Vagina (tissue), 2 donors: Measurements from ENCODE around the gene VPS11. TPM values are rescaled to one million over a fixed set of nuclear protein-coding genes. Genes with fewer than 3 reads are reported as not detected.

ENCODE experiments used
- DNase-seq, 2 donors: peaks; one replicate each; pipeline ENCODE4 v3.0.0-alpha.2; 2017; ENCODE audit errors: extremely low spot score in 2 of 2
- H3K27ac ChIP-seq: fragments of 200-600 bp; sonication (generic); one replicate; pipeline ENCODE4 v1.5.1; 2019
- H3K27me3 ChIP-seq: fragments of 200-600 bp; sonication (generic); one replicate; pipeline ENCODE4 v1.5.1; 2019
- H3K36me3 ChIP-seq, 2 donors: fragments of 200-600 bp; sonication (generic); one replicate each; pipeline ENCODE4 v1.5.1; 2017 to 2019
- H3K4me1 ChIP-seq: fragments of 200-600 bp; sonication (generic); one replicate; pipeline ENCODE4 v1.5.1; 2019
- H3K4me3 ChIP-seq, 2 donors: fragments of 200-600 bp; sonication (generic); 1 replicate in 1 of 2; 2 replicates in 1 of 2; pipeline ENCODE4 v1.5.1; 2016 to 2019
- H3K9me3 ChIP-seq: fragments of 200-600 bp; sonication (generic); one replicate; pipeline ENCODE4 v1.5.1; 2019
- CTCF ChIP-seq, 3 experiments: fragments of 450-650 bp in 2 of 3; fragments of 200-600 bp in 1 of 3; sonication (generic) in 1 of 3; IDR thresholded peaks; one replicate each; pipeline ENCODE4 v1.5.1; 2017 to 2019; ENCODE audit warnings: antibody characterized with exemption in 3 of 3, mild to moderate bottlenecking in 2 of 3, moderate library complexity in 2 of 3
- POLR2A ChIP-seq, 2 donors: fragments of 450-650 bp; IDR thresholded peaks; one replicate each; pipeline ENCODE4 v1.6.1; 2017; ENCODE audit warnings: antibody characterized with exemption in 2 of 2, mild to moderate bottlenecking in 2 of 2, moderate library complexity in 2 of 2
- POLR2AphosphoS5 ChIP-seq, 2 donors: sonication (generic); formaldehyde crosslinking; IDR thresholded peaks; one replicate each; pipeline ENCODE4 v1.9.0; 2017; ENCODE audit warnings: antibody characterized with exemption in 2 of 2, mild to moderate bottlenecking in 2 of 2, low read depth in 1 of 2; ENCODE audit not compliant: insufficient read depth in 1 of 2
- intact Hi-C: fragments of 100-400 bp; cut with DNase I; formaldehyde crosslinking; loops from one replicate; pipeline ENCODE4 v1.15.1; 2023
- total RNA-seq: library from RNA; depleted of rRNA; stranded (reverse); fragments of >200 nt; gene quantifications from one replicate; pipeline ENCODE4 v1.2.3, GENCODE V29; 2016

The VPS11 gene
- total RNA-seq, 1 donor from 2014 or later = 56.0 TPM

- intact Hi-C loops = no loop called here
- no peaks in the 10 kb centered on the region for H3K9me3 ChIP-seq
- H3K4me1 ChIP-seq = peaks cover 25% of the 10 kb centered on the region
- no peak for DNase-seq
- no peak overlapping the region for H3K27ac ChIP-seq
- no peak overlapping the region for H3K4me3 ChIP-seq
- TF ChIP-seq CTCF (IDR thresholded peaks at IDR 0.05) (no peak), POLR2AphosphoS5 (IDR thresholded peaks at IDR 0.05; ENCODE audit: insufficient read depth in 1 of 2, low read depth in 1 of 2) (no peak), POLR2A (IDR thresholded peaks at IDR 0.05) (no peak)
- H3K27me3 ChIP-seq = no peaks in the 10 kb centered on the region
- peaks cover 0 to 44% of the 10 kb centered on the region in 2 donors for H3K36me3 ChIP-seq
Measured at GRCh38 chr11:119026970-119027369, 40.6 kb upstream of the VPS11 start.

- Histone ChIP-seq H3K27me3 (no peaks in the 10 kb centered on the region), H3K4me1 (peaks cover 25% of the 10 kb centered on the region), H3K4me3 (no peak overlapping the region), H3K27ac (no peak overlapping the region), H3K9me3 (no peaks in the 10 kb centered on the region), H3K36me3 (peaks cover 0 to 36% of the 10 kb centered on the region in 2 donors)
- intact Hi-C loops = no loop called here
- DNase-seq = no peak
- no peak for TF ChIP-seq CTCF (IDR thresholded peaks at IDR 0.05)
- no peak for TF ChIP-seq POLR2A (IDR thresholded peaks at IDR 0.05)
- TF ChIP-seq POLR2AphosphoS5 (IDR thresholded peaks at IDR 0.05; ENCODE audit: insufficient read depth in 1 of 2, low read depth in 1 of 2) = no peak
Measured at GRCh38 chr11:119027561-119028345, 39.9 kb upstream of the VPS11 start.

- Histone ChIP-seq H3K9me3 (no peaks in the 10 kb centered on the region), H3K36me3 (peaks cover 0 to 29% of the 10 kb centered on the region in 2 donors), H3K4me3 (no peak overlapping the region), H3K27ac (no peak overlapping the region), H3K27me3 (no peaks in the 10 kb centered on the region), H3K4me1 (peaks cover 25% of the 10 kb centered on the region)
- no peak for DNase-seq
- intact Hi-C loops = no loop called here
- TF ChIP-seq POLR2AphosphoS5 (IDR thresholded peaks at IDR 0.05; ENCODE audit: insufficient read depth in 1 of 2, low read depth in 1 of 2) (no peak), POLR2A (IDR thresholded peaks at IDR 0.05) (no peak), CTCF (IDR thresholded peaks at IDR 0.05) (no peak)
Measured at GRCh38 chr11:119028346-119029068, 39.1 kb upstream of the VPS11 start.

- intact Hi-C loops = no loop called here
- TF ChIP-seq POLR2AphosphoS5 (IDR thresholded peaks at IDR 0.05; ENCODE audit: insufficient read depth in 1 of 2, low read depth in 1 of 2) (no peak), CTCF (IDR thresholded peaks at IDR 0.05) (no peak), POLR2A (IDR thresholded peaks at IDR 0.05) (no peak)
- no peaks in the 10 kb centered on the region for H3K27me3 ChIP-seq
- DNase-seq = no peak
- no peak overlapping the region for H3K27ac ChIP-seq
- no peak overlapping the region for H3K4me3 ChIP-seq
- peaks cover 0 to 24% of the 10 kb centered on the region in 2 donors for H3K36me3 ChIP-seq
- peaks cover 25% of the 10 kb centered on the region for H3K4me1 ChIP-seq
- no peaks in the 10 kb centered on the region for H3K9me3 ChIP-seq
Measured at GRCh38 chr11:119029069-119029339, 38.6 kb upstream of the VPS11 start.
